CD4-positive, CD25-positive, alpha-beta regulatory T cell (primary cell): ENCODE measurements around the gene SLC2A13. TPM values are rescaled to one million over a fixed set of nuclear protein-coding genes. Genes with fewer than 3 reads are reported as not detected.
"Not testable (repeated sequence)": the region's sequence is repeated elsewhere in the genome, so short reads cannot be mapped to it uniquely, and the experiment has no call there.

ENCODE experiments used
- ATAC-seq, 2 donors: fragments of 150-1000 bp; cut with Tn5 transposase; one replicate each; pipeline ENCODE4 v1.10.0; 2021; ENCODE audit warnings: low read depth in 2 of 2, moderate number of reproducible peaks in 2 of 2, moderate library complexity in 1 of 2
- DNase-seq, 3 donors: peaks; one replicate each; pipeline versions ENCODE4 v3.0.0 to v3.0.0-alpha.2; 2012 to 2022; ENCODE audit warnings: mixed read lengths in 1 of 3
- H3K27ac ChIP-seq: one replicate; pipeline ENCODE4 v1.7.0; 2013; ENCODE audit warnings: mild to moderate bottlenecking, low read length; ENCODE audit not compliant: insufficient read depth, poor library complexity, severe bottlenecking
- H3K27me3 ChIP-seq: one replicate; pipeline ENCODE4 v1.7.0; 2013; ENCODE audit warnings: low read length; ENCODE audit not compliant: control insufficient read depth, insufficient read depth
- H3K36me3 ChIP-seq: one replicate; pipeline ENCODE4 v1.7.0; 2013; ENCODE audit warnings: mild to moderate bottlenecking, low read length, moderate library complexity; ENCODE audit not compliant: control insufficient read depth, insufficient read depth
- H3K4me1 ChIP-seq: 2 replicates; pipeline ENCODE4 v1.7.0; 2013; ENCODE audit warnings: mild to moderate bottlenecking, low read length; ENCODE audit not compliant: insufficient read depth, control insufficient read depth, poor library complexity, severe bottlenecking
- H3K4me3 ChIP-seq: one replicate; pipeline ENCODE4 v1.7.0; 2013; ENCODE audit warnings: low read depth, mild to moderate bottlenecking, low read length, moderate library complexity
- H3K9me3 ChIP-seq, 2 experiments: 1 replicate in 1 of 2; 2 replicates in 1 of 2; pipeline ENCODE4 v1.7.0; 2013; ENCODE audit warnings: low read length in 2 of 2, mild to moderate bottlenecking in 1 of 2, moderate library complexity in 1 of 2; ENCODE audit not compliant: control insufficient read depth in 2 of 2
- H3K27ac Mint-ChIP-seq, 3 donors: one replicate each; pipeline ENCODE4 v1.8.0; 2020 to 2022; ENCODE audit warnings: mild to moderate bottlenecking in 3 of 3, mixed read lengths in 3 of 3, moderate library complexity in 2 of 3
- H3K27me3 Mint-ChIP-seq: one replicate; pipeline ENCODE4 v1.8.0; 2022; ENCODE audit warnings: mild to moderate bottlenecking, mixed read lengths
- H3K36me3 Mint-ChIP-seq: one replicate; pipeline ENCODE4 v1.8.0; 2020; ENCODE audit warnings: mixed read lengths
- H3K4me1 Mint-ChIP-seq, 4 donors: one replicate each; pipeline ENCODE4 v1.8.0; 2020 to 2022; ENCODE audit warnings: mixed read lengths in 4 of 4, mild to moderate bottlenecking in 1 of 4
- H3K4me3 Mint-ChIP-seq, 4 donors: one replicate each; pipeline ENCODE4 v1.8.0; 2020 to 2022; ENCODE audit warnings: mild to moderate bottlenecking in 4 of 4, mixed read lengths in 4 of 4, moderate library complexity in 3 of 4
- H3K9me3 Mint-ChIP-seq, 7 donors: one replicate each; pipeline ENCODE4 v1.8.0; 2020 to 2022; ENCODE audit warnings: mixed read lengths in 7 of 7, mild to moderate bottlenecking in 3 of 7, moderate library complexity in 2 of 7
- polyA plus RNA-seq, 4 donors: library from polyadenylated mRNA; unstranded; fragments of 300-500 nt; fragmentation: Illumina TruSeq; gene quantifications; one replicate each; pipeline ENCODE4 v1.2.3, GENCODE V29; 2021
- total RNA-seq: library from RNA; stranded (reverse); gene quantifications from one replicate; pipeline ENCODE4 v1.2.3, GENCODE V29; 2022

SLC2A13 gene
- total and polyA plus RNA-seq, 5 donors from 2014 or later, result 0.96 to 4.4 (median 1.9) TPM

GRCh38 chr12:40049268-40049667, 56.6 kb downstream of the SLC2A13 start:
- H3K36me3 Mint-ChIP-seq, result no peaks in the 10 kb centered on the region
- no peaks in the 10 kb centered on the region for H3K27me3 Mint-ChIP-seq
- Histone ChIP-seq H3K27ac (no peak overlapping the region), H3K9me3 (no peaks in the 10 kb centered on the region), H3K4me3 (no peak overlapping the region), H3K36me3 (no peaks in the 10 kb centered on the region), H3K27me3 (no peaks in the 10 kb centered on the region), H3K4me1 (no peaks in the 10 kb centered on the region)
- DNase-seq (no peak), ATAC-seq (no peak)
- H3K27ac Mint-ChIP-seq, result no peak overlapping the region
- H3K9me3 Mint-ChIP-seq, result no peaks in the 10 kb centered on the region
- no peak overlapping the region for H3K4me3 Mint-ChIP-seq
- peaks cover 0 to 2% (median 0%) of the 10 kb centered on the region in 4 donors for H3K4me1 Mint-ChIP-seq

GRCh38 chr12:40047002-40047401, 58.9 kb downstream of the SLC2A13 start:
- not testable (repeated sequence) for H3K27ac Mint-ChIP-seq, H3K4me1 Mint-ChIP-seq, H3K4me3 ChIP-seq, ATAC-seq, DNase-seq, H3K4me3 Mint-ChIP-seq, H3K9me3 Mint-ChIP-seq, H3K9me3 ChIP-seq, H3K27ac ChIP-seq, H3K4me1 ChIP-seq, H3K36me3 Mint-ChIP-seq, H3K27me3 Mint-ChIP-seq, H3K27me3 ChIP-seq, H3K36me3 ChIP-seq

GRCh38 chr12:40045656-40046055, 60.2 kb downstream of the SLC2A13 start:
- no peak overlapping the region for H3K27ac Mint-ChIP-seq
- no peak overlapping the region for H3K27ac ChIP-seq
- H3K36me3 ChIP-seq, result no peaks in the 10 kb centered on the region
- H3K4me1 ChIP-seq, result no peaks in the 10 kb centered on the region
- no peaks in the 10 kb centered on the region for H3K27me3 ChIP-seq
- DNase-seq (no peak), ATAC-seq (no peak)
- peaks cover 0 to 4% (median 0%) of the 10 kb centered on the region in 7 donors for H3K9me3 Mint-ChIP-seq
- H3K4me3 ChIP-seq, result no peak overlapping the region
- no peak overlapping the region for H3K4me3 Mint-ChIP-seq
- H3K27me3 Mint-ChIP-seq, result no peaks in the 10 kb centered on the region
- H3K4me1 Mint-ChIP-seq, result no peaks in the 10 kb centered on the region
- no peaks in the 10 kb centered on the region for H3K9me3 ChIP-seq
- no peaks in the 10 kb centered on the region for H3K36me3 Mint-ChIP-seq

GRCh38 chr12:40044396-40044795, 61.5 kb downstream of the SLC2A13 start:
- ATAC-seq, result no peak
- Histone ChIP-seq H3K27ac (no peak overlapping the region), H3K4me3 (no peak overlapping the region), H3K36me3 (no peaks in the 10 kb centered on the region), H3K9me3 (no peaks in the 10 kb centered on the region), H3K4me1 (no peaks in the 10 kb centered on the region), H3K27me3 (no peaks in the 10 kb centered on the region)
- Mint-ChIP-seq H3K27ac (no peak overlapping the region), H3K4me3 (no peak overlapping the region), H3K27me3 (no peaks in the 10 kb centered on the region), H3K4me1 (no peaks in the 10 kb centered on the region), H3K36me3 (no peaks in the 10 kb centered on the region), H3K9me3 (peaks cover 0 to 4% (median 0%) of the 10 kb centered on the region in 7 donors)
- DNase-seq, result no peak

- Histone ChIP-seq H3K9me3 (no peaks in the 10 kb centered on the region), H3K4me1 (no peaks in the 10 kb centered on the region), H3K36me3 (no peaks in the 10 kb centered on the region), H3K27me3 (no peaks in the 10 kb centered on the region), H3K4me3 (no peak overlapping the region), H3K27ac (no peak overlapping the region)
- ATAC-seq (no peak), DNase-seq (no peak)
- no peaks in the 10 kb centered on the region for H3K36me3 Mint-ChIP-seq
- H3K4me1 Mint-ChIP-seq, result no peaks in the 10 kb centered on the region
- no peak overlapping the region for H3K27ac Mint-ChIP-seq
- H3K4me3 Mint-ChIP-seq, result no peak overlapping the region
- no peaks in the 10 kb centered on the region for H3K27me3 Mint-ChIP-seq
- H3K9me3 Mint-ChIP-seq, result peaks cover 0 to 4% (median 0%) of the 10 kb centered on the region in 7 donors
Measured at GRCh38 chr12:40039598-40039997, 66.3 kb downstream of the SLC2A13 start.

- ATAC-seq, result no peak
- no peaks in the 10 kb centered on the region for H3K27me3 ChIP-seq
- H3K4me1 ChIP-seq, result no peaks in the 10 kb centered on the region
- no peaks in the 10 kb centered on the region for H3K9me3 ChIP-seq
- no peak overlapping the region for H3K27ac ChIP-seq
- no peaks in the 10 kb centered on the region for H3K4me1 Mint-ChIP-seq
- H3K27me3 Mint-ChIP-seq, result no peaks in the 10 kb centered on the region
- H3K36me3 ChIP-seq, result no peaks in the 10 kb centered on the region
- no peaks in the 10 kb centered on the region for H3K36me3 Mint-ChIP-seq
- DNase-seq, result no peak
- no peak overlapping the region for H3K4me3 ChIP-seq
- H3K4me3 Mint-ChIP-seq, result no peak overlapping the region
- peaks cover 0 to 4% (median 0%) of the 10 kb centered on the region in 7 donors for H3K9me3 Mint-ChIP-seq
- H3K27ac Mint-ChIP-seq, result no peak overlapping the region
Measured at GRCh38 chr12:40038619-40039018, 67.3 kb downstream of the SLC2A13 start.

GRCh38 chr12:40034712-40035111, 71.2 kb downstream of the SLC2A13 start:
- H3K4me1 Mint-ChIP-seq, result no peaks in the 10 kb centered on the region
- H3K27me3 ChIP-seq, result no peaks in the 10 kb centered on the region
- H3K27ac ChIP-seq, result no peak overlapping the region
- DNase-seq (no peak), ATAC-seq (no peak)
- H3K4me3 Mint-ChIP-seq, result no peak overlapping the region
- H3K36me3 Mint-ChIP-seq, result no peaks in the 10 kb centered on the region
- H3K36me3 ChIP-seq, result no peaks in the 10 kb centered on the region
- H3K27ac Mint-ChIP-seq, result no peak overlapping the region
- no peak overlapping the region for H3K4me3 ChIP-seq
- H3K27me3 Mint-ChIP-seq, result no peaks in the 10 kb centered on the region
- peaks cover 0 to 1% (median 0%) of the 10 kb centered on the region in 7 donors for H3K9me3 Mint-ChIP-seq
- no peaks in the 10 kb centered on the region for H3K4me1 ChIP-seq
- no peaks in the 10 kb centered on the region for H3K9me3 ChIP-seq

- Mint-ChIP-seq H3K36me3 (no peaks in the 10 kb centered on the region), H3K27ac (no peak overlapping the region), H3K27me3 (no peaks in the 10 kb centered on the region), H3K4me1 (no peaks in the 10 kb centered on the region), H3K9me3 (peaks cover 0 to 1% (median 0%) of the 10 kb centered on the region in 7 donors), H3K4me3 (no peak overlapping the region)
- no peaks in the 10 kb centered on the region for H3K9me3 ChIP-seq
- DNase-seq (no peak), ATAC-seq (no peak)
- H3K36me3 ChIP-seq, result no peaks in the 10 kb centered on the region
- no peaks in the 10 kb centered on the region for H3K27me3 ChIP-seq
- no peaks in the 10 kb centered on the region for H3K4me1 ChIP-seq
- no peak overlapping the region for H3K4me3 ChIP-seq
- H3K27ac ChIP-seq, result no peak overlapping the region
Measured at GRCh38 chr12:40034156-40034555, 71.7 kb downstream of the SLC2A13 start.
